GM19240 (cell line): ENCODE results near the gene IPO11.
"Not testable (repeated sequence)": the region's sequence is repeated elsewhere in the genome, so short reads cannot be mapped to it uniquely, and the experiment has no call there.

Experiments used
- DNase-seq: peaks from one replicate; pipeline ENCODE4 v3.0.0; 2011; ENCODE audit warnings: low spot score; ENCODE audit not compliant: insufficient read length

IPO11 gene

GRCh38 chr5:62448528-62448927, 36.0 kb downstream of the IPO11 start:
- no peak for DNase-seq

GRCh38 chr5:62450259-62450658, 37.7 kb downstream of the IPO11 start:
- no peak for DNase-seq

GRCh38 chr5:62457071-62457470, 44.5 kb downstream of the IPO11 start:
- DNase-seq, result no peak

DNA sequence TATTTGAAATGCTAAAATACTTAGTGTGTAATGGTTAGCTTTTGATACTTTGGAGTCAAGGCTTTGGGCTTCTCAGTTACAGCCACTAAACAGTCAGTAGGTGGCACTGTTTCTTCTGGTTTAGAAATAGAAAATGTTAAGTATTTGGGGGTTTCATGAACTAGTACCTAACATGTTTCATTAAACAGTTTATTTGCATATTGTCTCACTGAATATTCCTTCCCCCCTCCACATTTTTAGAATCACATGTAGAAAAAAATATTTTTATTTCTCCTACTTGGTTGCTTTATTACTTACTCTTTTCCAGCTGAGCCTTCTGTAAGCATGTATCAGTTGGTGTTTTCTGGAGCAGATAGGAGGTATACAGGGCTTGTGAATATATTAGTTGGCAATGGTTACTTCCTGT, 48.0 kb downstream of the IPO11 start:
- DNase-seq, result peak; percentile 5

GRCh38 chr5:62461561-62461960, 49.0 kb downstream of the IPO11 start:
- no peak for DNase-seq

GRCh38 chr5:62465985-62466925, 53.7 kb downstream of the IPO11 start:
- no peak for DNase-seq

GRCh38 chr5:62473209-62473608, 60.6 kb downstream of the IPO11 start:
- DNase-seq, result no peak

- no peak for DNase-seq
These were observed 62.5 kb downstream of the IPO11 start for GRCh38 chr5:62475072-62475471.

GRCh38 chr5:62477801-62478200, 65.2 kb downstream of the IPO11 start:
- DNase-seq, result no peak

DNA sequence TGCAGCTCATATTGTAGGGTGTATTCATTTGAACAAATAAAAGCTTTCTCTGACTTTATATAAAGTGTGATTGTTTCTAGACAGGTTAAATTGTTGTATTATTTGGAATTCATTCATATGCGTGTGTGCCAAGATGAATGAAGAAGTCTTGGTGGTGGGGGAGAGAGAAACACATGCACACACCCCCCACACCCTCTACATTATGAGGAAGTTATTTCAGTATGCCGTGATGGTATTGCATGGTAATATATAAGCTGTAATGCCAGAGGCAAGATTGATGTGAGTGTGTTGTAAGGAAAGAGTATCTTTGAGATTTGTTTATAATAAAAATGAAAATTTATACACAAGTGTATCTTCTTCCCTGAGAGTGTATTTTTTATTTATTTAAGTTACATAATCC, 71.0 kb downstream of the IPO11 start:
- DNase-seq, result no peak

DNA sequence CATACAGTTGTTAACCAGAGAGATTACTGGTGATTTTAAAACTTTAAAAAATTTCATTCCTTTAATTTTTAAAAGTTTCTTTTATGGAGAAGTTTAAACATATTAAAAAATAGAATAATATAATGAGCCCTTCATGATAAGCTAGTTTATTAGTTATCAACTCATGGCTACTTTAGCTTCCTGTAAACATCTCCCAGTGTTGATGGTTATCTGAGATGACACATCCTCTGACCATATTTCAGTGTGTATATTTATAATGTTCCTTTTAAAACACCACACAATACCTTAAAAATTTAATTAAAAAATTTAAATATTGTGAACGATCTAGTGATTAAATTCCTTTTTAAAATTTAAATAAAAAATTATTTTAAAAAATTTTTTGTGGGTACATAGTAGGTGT, 74.1 kb downstream of the IPO11 start:
- DNase-seq, result no peak

DNA sequence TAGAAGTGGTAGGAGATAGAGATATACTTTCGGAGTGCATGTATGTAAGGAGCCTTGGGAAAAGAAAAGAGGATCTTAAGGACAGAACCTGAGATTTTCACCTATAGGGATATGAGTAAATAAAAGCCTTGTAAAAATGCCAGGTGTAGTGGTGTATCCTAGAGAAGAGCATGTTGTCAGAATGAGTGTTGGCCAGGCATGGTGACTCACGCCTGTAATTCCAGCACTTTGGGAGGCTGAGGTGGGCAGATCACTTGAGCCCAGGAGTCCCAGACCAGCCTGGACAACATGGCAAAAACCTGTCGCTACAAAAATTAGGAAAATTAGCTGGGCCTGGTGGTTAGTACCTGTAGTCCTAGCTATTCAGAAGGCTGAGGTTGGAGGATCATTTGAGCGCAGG, 76.0 kb downstream of the IPO11 start:
- DNase-seq, result no peak

- no peak for DNase-seq
These were observed 76.9 kb downstream of the IPO11 start for GRCh38 chr5:62489471-62489870.

DNA sequence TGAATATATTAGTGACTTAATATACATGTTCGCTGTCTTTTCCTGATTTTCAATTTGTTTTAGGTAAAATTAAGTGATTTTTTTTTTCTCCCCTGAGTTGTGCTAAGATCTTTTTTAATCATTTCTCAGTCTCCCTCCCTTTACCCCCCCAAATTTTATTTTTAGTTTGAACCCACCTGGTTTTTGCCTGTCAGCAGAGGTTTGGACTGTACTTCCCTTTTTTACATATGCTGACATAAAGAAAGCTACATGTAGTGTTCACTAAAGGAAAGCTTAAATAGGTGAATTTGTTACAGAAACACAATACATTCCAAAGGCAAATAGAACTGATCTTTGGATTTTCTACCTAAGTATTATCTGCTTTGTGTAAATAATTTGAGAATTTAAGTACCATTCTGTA, 82.2 kb downstream of the IPO11 start:
- DNase-seq, result no peak

GRCh38 chr5:62496876-62497275, 84.3 kb downstream of the IPO11 start:
- DNase-seq, result no peak

DNA sequence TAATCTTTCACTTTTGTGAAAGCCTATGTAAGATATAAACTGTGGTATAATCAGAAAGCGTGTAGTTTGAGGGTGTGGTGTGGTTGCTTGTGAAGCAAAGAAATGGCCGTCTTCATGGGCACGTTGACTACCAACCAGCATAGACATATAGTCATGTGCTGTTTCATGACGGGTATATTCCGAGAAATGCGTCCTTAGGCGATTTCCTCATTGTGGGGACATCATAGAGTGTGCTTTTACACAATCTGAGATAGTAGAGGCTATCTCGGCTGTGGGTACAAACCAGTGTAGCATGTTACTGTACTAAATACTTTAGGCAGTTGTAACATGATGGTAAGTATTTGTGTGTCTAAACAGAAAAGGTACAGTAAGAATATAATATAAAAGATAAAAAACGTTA, 86.4 kb downstream of the IPO11 start:
- no peak for DNase-seq

DNA sequence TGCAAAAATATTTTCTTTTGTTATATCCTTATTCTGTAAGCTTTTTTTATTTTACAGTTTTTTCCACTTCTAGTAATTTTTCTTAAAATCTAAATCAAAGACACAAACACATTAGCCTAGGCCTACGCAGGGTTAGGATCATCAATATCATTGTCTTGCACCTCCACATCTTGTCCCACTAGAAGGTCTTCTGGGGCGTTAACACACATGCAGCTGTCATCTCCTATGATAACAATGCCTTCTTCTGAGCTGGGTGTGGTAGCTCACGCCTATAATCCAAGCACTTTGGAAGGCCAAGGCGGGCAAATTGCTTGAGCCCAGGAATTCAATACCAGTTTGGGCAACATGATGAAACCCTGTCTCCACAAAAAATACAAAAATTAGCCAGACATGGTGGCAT, 87.2 kb downstream of the IPO11 start:
- no peak for DNase-seq

DNA sequence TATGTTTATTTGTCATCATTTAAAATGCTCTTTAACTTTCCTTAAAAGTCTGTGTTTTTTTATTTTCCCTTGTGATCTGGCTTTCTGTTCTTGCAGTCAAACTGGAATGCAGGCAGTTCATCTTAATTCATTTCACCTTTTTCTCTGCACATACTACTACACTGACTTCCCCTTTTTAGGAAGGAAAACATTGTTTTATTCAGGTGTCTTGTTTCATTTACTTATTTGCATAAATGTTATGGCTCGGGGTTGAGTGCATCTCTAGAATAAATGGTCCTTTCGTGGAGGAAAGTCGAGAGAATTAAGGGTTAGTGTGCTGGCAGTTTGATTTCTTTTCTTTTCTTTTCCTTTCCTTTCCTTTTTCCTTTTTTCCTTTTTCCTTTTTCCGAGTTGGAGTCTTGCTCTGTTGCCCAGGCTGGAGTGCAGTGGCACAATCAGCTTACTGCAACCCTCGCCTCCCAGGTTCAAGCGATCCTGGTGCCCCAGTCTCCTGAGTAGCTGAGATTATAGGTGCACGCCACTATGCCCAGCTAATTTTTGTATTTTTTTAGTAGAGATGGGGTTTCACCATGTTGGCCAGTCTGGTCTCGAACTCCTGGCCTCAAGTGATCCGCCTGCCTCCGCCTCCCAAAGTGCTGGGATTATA, 90.0 kb downstream of the IPO11 start:
- DNase-seq, result no peak

DNA sequence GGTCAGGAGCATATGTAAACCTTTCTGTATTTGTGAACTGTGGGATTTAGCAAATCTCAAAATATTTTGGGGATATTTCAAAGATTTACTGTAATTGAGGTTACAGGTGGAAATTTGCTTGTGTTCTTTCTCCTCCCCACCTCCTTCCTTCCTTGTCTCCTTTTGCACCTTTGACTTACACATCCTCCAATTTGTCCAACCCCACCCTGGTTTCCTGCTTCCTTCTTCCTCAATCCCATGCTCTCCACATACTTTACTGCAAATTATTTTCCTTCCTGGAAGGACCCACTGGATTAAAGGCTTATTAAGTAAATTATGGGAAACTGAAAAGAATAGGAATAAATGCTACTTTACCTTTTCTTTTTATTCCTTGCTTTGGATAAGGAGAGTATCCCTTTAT, 91.6 kb downstream of the IPO11 start:
- DNase-seq, result no peak

DNA sequence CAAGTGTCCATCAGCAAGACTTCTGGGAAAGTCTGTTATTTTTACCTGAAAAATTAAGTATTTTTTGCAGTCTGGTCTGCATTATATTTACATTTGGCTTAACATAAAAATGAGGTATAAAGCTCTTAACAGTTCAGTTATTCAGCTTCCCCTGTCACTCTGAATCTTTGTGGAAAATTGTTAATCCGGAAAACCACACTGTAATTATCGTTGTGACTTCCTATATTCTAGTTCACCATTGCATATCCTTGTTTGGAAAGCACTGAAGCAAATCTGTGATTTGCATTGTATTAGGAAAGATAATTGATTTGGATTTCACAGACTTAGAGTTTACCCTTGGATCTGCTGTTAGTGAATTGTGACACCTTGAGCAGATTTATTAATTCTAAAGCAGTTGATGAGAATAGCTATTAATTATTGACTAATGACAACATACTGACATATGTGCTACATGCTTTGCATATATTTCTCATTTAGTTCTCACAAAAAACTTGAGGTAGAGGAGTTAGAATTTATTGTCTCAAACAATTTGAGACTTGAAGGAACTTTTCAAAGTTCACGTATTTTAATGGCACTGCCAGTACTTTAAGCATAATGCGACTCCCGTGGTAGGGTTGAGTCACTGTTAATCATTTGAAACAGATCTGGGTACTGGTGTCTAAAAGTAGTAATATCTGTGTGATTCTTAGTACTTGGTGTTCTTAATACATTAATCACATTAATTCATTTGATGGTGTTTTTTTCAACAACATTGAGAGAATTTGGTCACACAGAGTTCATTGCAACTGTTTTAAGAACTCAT, 94.3 kb downstream of the IPO11 start:
- no peak for DNase-seq

DNA sequence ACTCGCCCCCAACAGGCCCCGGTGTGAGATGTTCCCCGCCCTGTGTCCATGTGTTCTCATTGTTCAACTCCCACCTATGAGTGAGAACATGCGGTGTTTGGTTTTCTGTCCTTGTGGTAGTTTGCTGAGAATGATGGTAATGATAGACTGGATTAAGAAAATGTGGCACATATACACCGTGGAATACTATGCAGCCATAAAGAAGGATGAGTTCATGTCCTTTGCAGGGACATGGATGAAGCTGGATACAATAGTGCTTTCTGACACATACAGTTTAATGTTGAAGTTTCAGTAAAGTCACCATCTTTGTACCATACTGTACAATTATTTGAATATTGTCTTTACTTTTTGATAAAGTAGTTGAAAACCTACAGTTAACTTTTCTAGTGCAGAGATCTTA, 96.2 kb downstream of the IPO11 start:
- DNase-seq, result not testable (repeated sequence)

GRCh38 chr5:62509806-62510205, 97.2 kb downstream of the IPO11 start:
- no peak for DNase-seq
